Measurements from ENCODE around the gene SPATA16. TPM values are rescaled to one million over a fixed set of nuclear protein-coding genes. Genes with fewer than 3 reads are reported as not detected.

Gene SPATA16
- total and polyA plus RNA-seq, 2 experiments from 2014 or later = not detected

- no peaks in the 10 kb centered on the region for H3K27me3 ChIP-seq (ENCODE audit: insufficient read depth)
- DNase-seq (ENCODE audit: low spot score) = peak; percentile 23
- peak overlapping the region; percentile 67 for H3K4me2 ChIP-seq
Observed at GRCh38 chr3:172904711-172905373, 236.2 kb downstream of the SPATA16 start.

More at GRCh38 chr3:172904711-172905373, 236.2 kb downstream of the SPATA16 start:
- peaks cover 20% of the 10 kb centered on the region for H3K4me1 ChIP-seq (ENCODE audit: insufficient read depth)
- no peak for TF ChIP-seq NANOG (IDR thresholded peaks at IDR 0.05; ENCODE audit: borderline replicate concordance)
- no peak for TF ChIP-seq STAT1 (IDR thresholded peaks at IDR 0.05; ENCODE audit: unreplicated experiment)
- TF ChIP-seq ZNF331 (CRISPR knock-in tag; IDR thresholded peaks at IDR 0.05; ENCODE audit: low read depth) = no peak
- TF ChIP-seq ZNF114 (CRISPR knock-in tag; IDR thresholded peaks at IDR 0.05) = no peak
- TF ChIP-seq EZH2phosphoT487 (IDR thresholded peaks at IDR 0.05; ENCODE audit: unreplicated experiment) = no peak
- no peak for TF ChIP-seq EZH2 (IDR thresholded peaks at IDR 0.05; ENCODE audit: low read depth, unreplicated experiment)
- TF ChIP-seq, protein P1, sequence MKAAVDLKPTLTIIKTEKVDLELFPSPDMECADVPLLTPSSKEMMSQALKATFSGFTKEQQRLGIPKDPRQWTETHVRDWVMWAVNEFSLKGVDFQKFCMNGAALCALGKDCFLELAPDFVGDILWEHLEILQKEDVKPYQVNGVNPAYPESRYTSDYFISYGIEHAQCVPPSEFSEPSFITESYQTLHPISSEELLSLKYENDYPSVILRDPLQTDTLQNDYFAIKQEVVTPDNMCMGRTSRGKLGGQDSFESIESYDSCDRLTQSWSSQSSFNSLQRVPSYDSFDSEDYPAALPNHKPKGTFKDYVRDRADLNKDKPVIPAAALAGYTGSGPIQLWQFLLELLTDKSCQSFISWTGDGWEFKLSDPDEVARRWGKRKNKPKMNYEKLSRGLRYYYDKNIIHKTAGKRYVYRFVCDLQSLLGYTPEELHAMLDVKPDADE (IDR thresholded peaks at IDR 0.05) = no peak
- TF ChIP-seq, protein P2, sequence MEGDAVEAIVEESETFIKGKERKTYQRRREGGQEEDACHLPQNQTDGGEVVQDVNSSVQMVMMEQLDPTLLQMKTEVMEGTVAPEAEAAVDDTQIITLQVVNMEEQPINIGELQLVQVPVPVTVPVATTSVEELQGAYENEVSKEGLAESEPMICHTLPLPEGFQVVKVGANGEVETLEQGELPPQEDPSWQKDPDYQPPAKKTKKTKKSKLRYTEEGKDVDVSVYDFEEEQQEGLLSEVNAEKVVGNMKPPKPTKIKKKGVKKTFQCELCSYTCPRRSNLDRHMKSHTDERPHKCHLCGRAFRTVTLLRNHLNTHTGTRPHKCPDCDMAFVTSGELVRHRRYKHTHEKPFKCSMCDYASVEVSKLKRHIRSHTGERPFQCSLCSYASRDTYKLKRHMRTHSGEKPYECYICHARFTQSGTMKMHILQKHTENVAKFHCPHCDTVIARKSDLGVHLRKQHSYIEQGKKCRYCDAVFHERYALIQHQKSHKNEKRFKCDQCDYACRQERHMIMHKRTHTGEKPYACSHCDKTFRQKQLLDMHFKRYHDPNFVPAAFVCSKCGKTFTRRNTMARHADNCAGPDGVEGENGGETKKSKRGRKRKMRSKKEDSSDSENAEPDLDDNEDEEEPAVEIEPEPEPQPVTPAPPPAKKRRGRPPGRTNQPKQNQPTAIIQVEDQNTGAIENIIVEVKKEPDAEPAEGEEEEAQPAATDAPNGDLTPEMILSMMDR (conservative IDR thresholded peaks at IDR 0.05; ENCODE audit: low read depth in 2 of 2) = no peak
- TF ChIP-seq CREB1 (CRISPR knock-in tag; IDR thresholded peaks at IDR 0.05; ENCODE audit: low read depth) = no peak
- no peak for TF ChIP-seq REST (IDR thresholded peaks at IDR 0.05; ENCODE audit: unreplicated experiment)
- no peak for TF ChIP-seq POLR2AphosphoS5 (IDR thresholded peaks at IDR 0.05; ENCODE audit: low read depth)
- no peak for TF ChIP-seq ZNF462 (CRISPR knock-in tag; IDR thresholded peaks at IDR 0.05)
- TF ChIP-seq JUNB (IDR thresholded peaks at IDR 0.05; ENCODE audit: unreplicated experiment) = no peak
- H3F3A ChIP-seq (replicated peaks; ENCODE audit: low read depth) = no peaks in the 10 kb centered on the region
- H3K79me2 ChIP-seq (replicated peaks; ENCODE audit: insufficient read depth) = no peaks in the 10 kb centered on the region
- Mint-ChIP-seq H3K27ac (peak overlapping the region; percentile 85; the same call in 1 of the 2 replicates), H3K4me3 (no peak overlapping the region), H3K27me3 (ENCODE audit: insufficient read depth, low read depth, poor library complexity) (peaks cover 2% of the 10 kb centered on the region), H3K4me1 (peaks cover 9% of the 10 kb centered on the region), H3K36me3 (ENCODE audit: low read depth) (no peaks in the 10 kb centered on the region), H3K9me3 (peaks cover 6% of the 10 kb centered on the region; the same call in 1 of the 3 replicates)
- peak overlapping the region; percentile 92 for H2AFZ ChIP-seq
- no peaks in the 10 kb centered on the region for H3K36me3 ChIP-seq (ENCODE audit: insufficient read depth)
- ATAC-seq = peak; percentile 67
- H4K20me1 ChIP-seq (replicated peaks; ENCODE audit: insufficient read depth) = no peaks in the 10 kb centered on the region
- H3K27ac ChIP-seq (ENCODE audit: low read depth) = no peak overlapping the region
- no peak overlapping the region for H3K4me3 ChIP-seq
- 0 out of 2 replicates have a peak, but pooled peaks cover 3% of the 10 kb centered on the region for H3K9me2 ChIP-seq (ENCODE audit: insufficient read depth)
